ENCODE results near the gene ERG. TPM values are rescaled to one million over a fixed set of nuclear protein-coding genes. Genes with fewer than 3 reads are reported as not detected.

Gene ERG
- total RNA-seq, 2 experiments from 2014 or later, result not detected

DNA sequence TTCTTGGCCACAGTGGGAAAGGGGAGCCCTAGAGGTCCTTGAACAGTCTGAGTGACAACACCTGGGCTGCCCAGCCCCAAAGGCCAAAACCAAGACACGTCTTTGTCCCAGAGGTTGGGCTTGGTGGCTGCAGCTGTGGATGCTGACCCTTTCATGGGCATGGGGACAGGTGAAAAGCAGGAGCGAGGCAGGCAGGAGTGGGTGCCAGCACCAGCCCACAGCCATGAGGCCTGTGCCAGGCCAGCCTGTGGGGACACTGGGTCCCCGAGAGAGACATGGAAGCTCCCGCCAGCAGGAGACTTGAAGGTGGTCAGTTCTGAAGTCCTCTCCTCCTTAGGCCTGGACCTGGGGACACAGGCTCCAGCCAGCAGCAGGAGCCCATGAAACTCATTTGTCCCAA is 142.9 kb downstream of the ERG start:
- Histone ChIP-seq H3K36me3 (ENCODE audit: insufficient read depth, low read length) (no peaks in the 10 kb centered on the region), H3K27me3 (ENCODE audit: control insufficient read depth in 1 of 2, insufficient read depth in 2 of 2, low read length in 2 of 2) (no peaks in the 10 kb centered on the region), H3K9me3 (ENCODE audit: control insufficient read depth in 1 of 2, insufficient read depth in 1 of 2, low read length in 2 of 2) (no peaks in the 10 kb centered on the region), H3K4me1 (ENCODE audit: insufficient read depth, low read length) (peaks cover 12% of the 10 kb centered on the region), H3K27ac (ENCODE audit: low read depth in 1 of 2, low read length in 2 of 2) (no peak overlapping the region), H3K4me3 (ENCODE audit: low read length) (no peak overlapping the region)
- no peak for ATAC-seq (ENCODE audit: poor library complexity)
- Mint-ChIP-seq H3K4me1 (ENCODE audit: low read depth) (peaks cover 14% of the 10 kb centered on the region), H3K36me3 (ENCODE audit: low read depth) (no peaks in the 10 kb centered on the region), H3K4me3 (no peak overlapping the region), H3K27me3 (peaks cover 6% of the 10 kb centered on the region), H3K27ac (no peak overlapping the region), H3K9me3 (no peaks in the 10 kb centered on the region)
- CTCF ChIA-PET, result interaction anchor here (1.0 kb wide), 1 partner anchor 71 kb away, joined by 3 read pairs; no protein-coding TSS in a partner anchor
- intact Hi-C loops (cut with DNase I, micrococcal nuclease), result loop anchor here in 1 of 2 experiments (5.0 kb wide), 1 partner anchor 653 kb away; no protein-coding TSS in a partner anchor
- POLR2A ChIA-PET, result no interaction called here
- DNase-seq, result no peak
- TF ChIP-seq, protein P1, sequence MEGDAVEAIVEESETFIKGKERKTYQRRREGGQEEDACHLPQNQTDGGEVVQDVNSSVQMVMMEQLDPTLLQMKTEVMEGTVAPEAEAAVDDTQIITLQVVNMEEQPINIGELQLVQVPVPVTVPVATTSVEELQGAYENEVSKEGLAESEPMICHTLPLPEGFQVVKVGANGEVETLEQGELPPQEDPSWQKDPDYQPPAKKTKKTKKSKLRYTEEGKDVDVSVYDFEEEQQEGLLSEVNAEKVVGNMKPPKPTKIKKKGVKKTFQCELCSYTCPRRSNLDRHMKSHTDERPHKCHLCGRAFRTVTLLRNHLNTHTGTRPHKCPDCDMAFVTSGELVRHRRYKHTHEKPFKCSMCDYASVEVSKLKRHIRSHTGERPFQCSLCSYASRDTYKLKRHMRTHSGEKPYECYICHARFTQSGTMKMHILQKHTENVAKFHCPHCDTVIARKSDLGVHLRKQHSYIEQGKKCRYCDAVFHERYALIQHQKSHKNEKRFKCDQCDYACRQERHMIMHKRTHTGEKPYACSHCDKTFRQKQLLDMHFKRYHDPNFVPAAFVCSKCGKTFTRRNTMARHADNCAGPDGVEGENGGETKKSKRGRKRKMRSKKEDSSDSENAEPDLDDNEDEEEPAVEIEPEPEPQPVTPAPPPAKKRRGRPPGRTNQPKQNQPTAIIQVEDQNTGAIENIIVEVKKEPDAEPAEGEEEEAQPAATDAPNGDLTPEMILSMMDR (IDR thresholded peaks at IDR 0.05), result no peak

DNA sequence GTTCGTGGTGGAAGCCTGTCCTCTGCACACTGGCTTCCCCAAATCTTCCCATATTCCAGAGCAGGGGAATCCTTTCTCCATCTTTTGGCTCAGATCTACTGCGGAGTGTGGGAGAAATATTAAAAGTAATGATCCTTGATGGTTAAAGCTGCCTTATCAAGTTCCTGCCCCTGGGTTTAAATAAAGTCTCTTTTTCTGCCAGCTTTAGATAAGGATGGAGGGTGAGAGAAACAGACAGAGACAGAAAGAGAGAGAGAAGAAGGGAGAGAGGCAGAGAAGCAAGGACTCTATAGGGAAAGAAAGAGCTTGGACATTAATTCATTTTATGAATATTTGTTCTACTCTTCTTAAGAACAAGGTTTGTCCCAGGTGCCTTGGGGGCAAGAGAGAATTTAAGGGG is 143.5 kb downstream of the ERG start:
- POLR2A ChIA-PET, result no interaction called here
- Histone ChIP-seq H3K9me3 (ENCODE audit: control insufficient read depth in 1 of 2, insufficient read depth in 1 of 2, low read length in 2 of 2) (no peaks in the 10 kb centered on the region), H3K4me3 (ENCODE audit: low read length) (no peak overlapping the region), H3K27me3 (ENCODE audit: control insufficient read depth in 1 of 2, insufficient read depth in 2 of 2, low read length in 2 of 2) (no peaks in the 10 kb centered on the region), H3K27ac (ENCODE audit: low read depth in 1 of 2, low read length in 2 of 2) (no peak overlapping the region), H3K4me1 (ENCODE audit: insufficient read depth, low read length) (peaks cover 12% of the 10 kb centered on the region), H3K36me3 (ENCODE audit: insufficient read depth, low read length) (no peaks in the 10 kb centered on the region)
- Mint-ChIP-seq H3K9me3 (no peaks in the 10 kb centered on the region), H3K4me1 (ENCODE audit: low read depth) (peaks cover 14% of the 10 kb centered on the region), H3K27me3 (peaks cover 6% of the 10 kb centered on the region), H3K27ac (no peak overlapping the region), H3K4me3 (no peak overlapping the region), H3K36me3 (ENCODE audit: low read depth) (no peaks in the 10 kb centered on the region)
- TF ChIP-seq, protein P1 (IDR thresholded peaks at IDR 0.05), result no peak
- intact Hi-C loops (cut with DNase I, micrococcal nuclease), result loop anchor here in 1 of 2 experiments (5.0 kb wide), 1 partner anchor 652 kb away; no protein-coding TSS in a partner anchor
- ATAC-seq (ENCODE audit: poor library complexity) (no peak), DNase-seq (no peak)
- CTCF ChIA-PET, result no interaction called here

DNA sequence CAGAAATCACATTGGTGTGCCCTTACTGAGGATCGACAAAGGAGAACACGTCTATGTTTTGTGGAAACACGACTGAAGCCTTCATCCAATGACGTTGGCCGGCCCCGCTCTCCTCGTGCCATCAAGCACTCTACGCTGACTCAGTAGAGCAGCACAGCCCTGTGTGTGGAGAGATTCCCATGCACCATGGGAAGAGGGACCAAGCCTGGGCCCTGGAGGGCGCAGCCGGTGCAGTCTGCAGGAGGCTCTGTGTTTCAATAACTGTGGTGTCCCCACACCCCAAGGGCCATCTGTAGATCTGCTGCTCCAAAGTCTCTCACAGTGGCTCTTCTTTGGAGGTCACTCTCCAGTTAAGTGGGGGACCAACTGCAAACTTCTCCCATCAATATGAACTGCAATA is 144.0 kb downstream of the ERG start:
- Histone ChIP-seq H3K9me3 (ENCODE audit: control insufficient read depth in 1 of 2, insufficient read depth in 1 of 2, low read length in 2 of 2) (no peaks in the 10 kb centered on the region), H3K4me1 (ENCODE audit: insufficient read depth, low read length) (peaks cover 12% of the 10 kb centered on the region), H3K4me3 (ENCODE audit: low read length) (no peak overlapping the region), H3K36me3 (ENCODE audit: insufficient read depth, low read length) (no peaks in the 10 kb centered on the region), H3K27ac (ENCODE audit: low read depth in 1 of 2, low read length in 2 of 2) (no peak overlapping the region), H3K27me3 (ENCODE audit: control insufficient read depth in 1 of 2, insufficient read depth in 2 of 2, low read length in 2 of 2) (no peaks in the 10 kb centered on the region)
- Mint-ChIP-seq H3K27me3 (peaks cover 6% of the 10 kb centered on the region), H3K4me3 (no peak overlapping the region), H3K27ac (no peak overlapping the region), H3K9me3 (no peaks in the 10 kb centered on the region), H3K36me3 (ENCODE audit: low read depth) (no peaks in the 10 kb centered on the region), H3K4me1 (ENCODE audit: low read depth) (peaks cover 14% of the 10 kb centered on the region)
- ATAC-seq (ENCODE audit: poor library complexity) (no peak), DNase-seq (no peak)
- TF ChIP-seq, protein P1 (IDR thresholded peaks at IDR 0.05), result no peak
- CTCF ChIA-PET, result no interaction called here
- POLR2A ChIA-PET, result no interaction called here
- intact Hi-C loops (cut with DNase I, micrococcal nuclease), result no loop called here

Data from CD4-positive, alpha-beta T cell (primary cell).